Activated CD8-positive, alpha-beta memory T cell treated with anti-CD3 and anti-CD28 coated beads for 1 hour (primary cell): ENCODE measurements around the gene MEPE.

Source experiments
- DNase-seq, 2 donors: peaks; one replicate each; pipeline ENCODE4 v3.0.0-alpha.2; 2020; ENCODE audit warnings: low read depth in 1 of 2; ENCODE audit errors: extremely low read depth in 1 of 2

Gene MEPE

GRCh38 chr4:87840149-87840548, 7.4 kb downstream of the MEPE start:
- DNase-seq: no peak

GRCh38 chr4:87843936-87844335, 11.2 kb downstream of the MEPE start:
- no peak for DNase-seq

- no peak for DNase-seq
These were observed 11.7 kb downstream of the MEPE start for GRCh38 chr4:87844452-87844851.

DNA sequence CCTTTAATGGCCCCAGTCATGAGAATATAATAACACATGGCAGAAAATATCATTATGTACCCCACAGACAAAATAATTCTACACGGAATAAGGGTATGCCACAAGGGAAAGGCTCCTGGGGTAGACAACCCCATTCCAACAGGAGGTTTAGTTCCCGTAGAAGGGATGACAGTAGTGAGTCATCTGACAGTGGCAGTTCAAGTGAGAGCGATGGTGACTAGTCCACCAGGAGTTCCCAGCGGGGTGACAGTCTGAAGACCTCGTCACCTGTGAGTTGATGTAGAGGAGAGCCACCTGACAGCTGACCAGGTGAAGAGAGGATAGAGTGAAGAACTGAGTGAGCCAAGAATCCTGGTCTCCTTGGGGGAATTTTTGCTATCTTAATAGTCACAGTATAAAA, 13.5 kb downstream of the MEPE start:
- DNase-seq: no peak

GRCh38 chr4:87848622-87849351, 16.0 kb downstream of the MEPE start:
- DNase-seq: no peak

- DNase-seq: no peak
These were observed 16.8 kb downstream of the MEPE start for GRCh38 chr4:87849612-87850011.

GRCh38 chr4:87851332-87851731, 18.6 kb downstream of the MEPE start:
- no peak for DNase-seq

DNA sequence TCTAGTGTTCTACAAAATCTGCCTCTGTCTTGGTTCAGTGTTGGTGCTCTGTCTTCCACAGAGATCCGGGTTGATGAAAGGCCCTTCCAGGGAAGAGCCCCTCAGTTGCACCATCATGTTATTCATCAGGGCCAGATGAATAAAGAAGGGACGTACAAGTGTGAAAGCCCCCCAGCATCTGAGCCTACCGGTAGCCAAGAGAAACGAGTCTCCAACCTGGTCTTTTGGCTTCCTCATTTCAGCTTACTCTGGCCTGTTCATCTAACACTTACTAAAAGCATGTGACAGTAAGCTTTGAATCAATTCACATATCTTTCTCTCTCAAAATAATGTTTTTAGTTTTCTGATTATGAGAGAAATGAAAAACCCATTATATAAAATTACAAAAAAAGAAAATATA, 19.2 kb downstream of the MEPE start:
- no peak for DNase-seq

GRCh38 chr4:87853108-87853507, 20.3 kb downstream of the MEPE start:
- DNase-seq: no peak

- no peak for DNase-seq
These were observed 21.1 kb downstream of the MEPE start for GRCh38 chr4:87853891-87854290.

DNA sequence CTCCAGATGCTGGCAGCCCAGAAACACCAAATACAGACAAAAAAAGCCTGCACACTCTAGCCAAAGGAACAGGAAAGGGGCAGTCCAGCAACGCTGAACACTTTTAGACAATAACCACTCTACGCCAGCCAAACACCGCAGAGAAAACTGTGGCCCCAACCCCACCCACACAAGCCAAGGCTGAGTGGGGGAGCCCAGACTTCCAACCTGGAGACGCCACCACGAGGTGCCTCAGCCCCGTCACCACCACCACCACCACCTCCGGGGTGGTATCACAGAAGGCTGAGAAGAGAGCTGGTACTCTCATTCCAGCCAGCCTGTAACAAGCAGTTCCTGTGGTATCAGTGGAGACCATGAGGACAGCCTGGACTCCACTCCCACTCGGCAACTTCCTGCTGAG, 22.8 kb downstream of the MEPE start:
- DNase-seq: no peak

- DNase-seq: no peak
These were observed 24.0 kb downstream of the MEPE start for GRCh38 chr4:87856816-87857215.

GRCh38 chr4:87857789-87858188, 25.0 kb downstream of the MEPE start:
- DNase-seq: no peak

DNA sequence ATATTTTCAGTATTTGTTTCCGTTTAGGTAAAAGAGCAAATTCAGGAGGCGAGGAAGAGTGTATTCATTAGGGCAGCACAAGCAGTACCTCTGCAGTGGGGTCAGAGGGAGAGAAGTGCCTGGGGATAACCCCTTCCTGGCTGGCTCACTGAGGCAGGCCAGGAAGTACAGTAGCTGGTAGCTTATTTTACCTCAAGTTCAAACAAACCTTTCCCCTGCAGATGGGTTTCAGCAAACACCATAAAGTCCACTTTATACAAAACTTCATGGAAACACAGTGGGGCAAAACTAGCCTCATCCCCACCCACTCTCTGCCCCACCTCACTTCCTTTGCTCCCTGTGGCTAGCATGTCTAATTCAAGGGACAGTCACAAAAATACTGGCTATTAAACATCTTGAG, 29.5 kb downstream of the MEPE start:
- no peak for DNase-seq

GRCh38 chr4:87863486-87863885, 30.7 kb downstream of the MEPE start:
- DNase-seq: no peak

DNA sequence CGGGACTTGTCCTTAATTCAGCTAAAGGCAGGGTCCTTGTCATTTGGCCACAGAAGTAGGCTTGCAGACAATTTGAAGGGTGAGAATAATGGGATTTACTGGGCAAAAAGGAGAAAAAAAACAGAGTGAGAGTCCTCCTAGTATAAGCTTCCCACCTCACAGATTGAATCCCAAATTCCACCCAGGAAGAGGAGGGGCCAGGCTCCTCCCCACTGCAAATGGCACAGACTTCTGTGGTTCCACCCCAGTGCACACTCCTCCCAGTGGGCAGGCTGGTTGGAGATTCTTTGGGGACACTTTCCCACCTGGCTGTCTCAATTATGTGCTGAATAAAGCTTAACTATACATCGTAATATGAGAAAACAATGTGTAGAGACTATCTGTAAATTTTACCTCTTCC, 31.6 kb downstream of the MEPE start:
- DNase-seq: no peak

DNA sequence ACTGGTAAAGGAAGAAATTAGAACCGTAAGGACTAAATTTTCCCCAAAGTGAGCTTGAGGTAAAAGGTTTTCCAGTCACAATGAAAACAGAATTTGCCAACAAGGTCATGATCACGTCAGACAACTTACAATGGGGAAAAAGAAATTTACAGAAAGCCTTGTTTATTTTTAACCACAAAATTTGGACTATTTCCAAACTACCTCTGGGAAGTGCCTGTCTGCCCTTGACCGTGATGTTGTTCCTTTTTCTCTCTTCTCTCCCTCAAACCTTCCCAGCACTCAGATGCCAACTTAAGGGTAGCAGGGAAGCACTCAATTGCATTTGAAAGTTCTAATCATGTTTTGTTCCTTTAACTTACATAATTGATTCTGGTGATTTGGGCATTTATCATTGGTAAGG, 32.5 kb downstream of the MEPE start:
- DNase-seq: no peak

DNA sequence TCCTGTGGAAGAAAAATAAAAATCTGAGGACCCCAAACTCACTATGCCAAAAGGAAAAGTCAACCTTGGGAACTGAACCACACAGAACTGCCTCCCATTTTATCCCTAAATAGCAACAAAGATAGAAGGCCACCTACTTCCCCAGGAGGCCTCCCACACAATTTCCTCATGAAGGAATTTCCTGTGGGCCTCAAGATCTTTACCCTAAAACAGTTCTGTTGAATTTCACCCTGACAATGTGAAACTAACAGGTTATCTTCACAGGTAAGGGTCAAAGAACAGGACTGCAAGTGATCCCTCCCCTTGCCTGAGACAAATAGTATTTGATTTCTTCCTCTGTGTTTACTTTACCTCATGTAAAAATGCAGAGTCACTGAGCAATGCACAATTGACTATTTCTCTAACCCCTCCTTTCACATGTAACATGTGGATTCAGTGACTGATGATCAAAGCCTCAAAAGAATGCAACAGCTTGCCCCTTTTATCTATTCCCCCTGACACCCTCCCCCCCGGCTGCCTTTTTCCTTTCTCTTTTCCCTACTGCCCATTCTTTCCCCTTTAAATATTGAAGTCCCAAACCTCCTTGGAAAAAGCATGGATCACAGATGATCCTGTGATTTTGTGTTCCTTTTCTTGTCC, 33.3 kb downstream of the MEPE start:
- DNase-seq: no peak

GRCh38 chr4:87868522-87868921, 35.8 kb downstream of the MEPE start:
- no peak for DNase-seq

DNA sequence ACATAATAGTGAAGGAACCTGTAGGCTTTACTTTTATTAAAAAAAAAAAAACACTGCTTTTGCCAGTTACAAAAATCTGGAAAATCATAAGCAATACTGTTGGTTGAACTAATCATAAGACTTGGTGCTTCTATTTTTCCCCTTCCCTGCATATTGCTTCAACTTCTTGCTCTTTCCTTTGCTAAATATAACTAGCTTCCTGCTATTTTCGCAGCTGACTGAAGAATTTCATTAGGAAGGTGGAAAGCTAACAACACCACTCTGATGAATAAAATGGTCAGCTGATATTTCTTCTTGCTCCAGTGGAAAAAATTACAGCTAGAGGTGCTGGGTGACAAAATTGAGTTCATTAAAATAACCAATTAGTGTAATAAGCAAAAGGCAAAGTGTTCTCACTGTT, 39.3 kb downstream of the MEPE start:
- no peak for DNase-seq

DNA sequence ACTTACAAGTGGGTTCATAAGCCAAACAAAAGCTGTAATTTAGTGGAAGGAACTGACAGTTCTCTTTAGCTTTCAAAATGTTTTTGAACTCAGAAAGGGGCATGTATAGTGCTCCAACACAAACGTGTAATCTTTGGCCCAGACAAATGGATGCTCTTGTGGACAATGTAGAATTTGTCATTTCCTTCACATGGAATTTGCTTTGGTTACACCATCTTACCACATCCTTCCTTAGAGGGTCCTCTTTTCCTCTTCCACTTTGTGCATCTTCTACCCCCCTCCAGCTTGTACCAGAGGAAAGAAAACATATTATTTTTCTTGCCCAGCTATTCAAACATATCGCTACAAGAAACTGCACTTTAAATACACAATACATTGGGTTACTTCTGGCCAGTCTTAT, 42.4 kb downstream of the MEPE start:
- no peak for DNase-seq

- no peak for DNase-seq
These were observed 47.3 kb downstream of the MEPE start for GRCh38 chr4:87880106-87880505.

- DNase-seq: no peak
These were observed 48.3 kb downstream of the MEPE start for GRCh38 chr4:87881115-87881514.
